Fibroblast of lung (primary cell): ENCODE data around the gene GZMH. TPM values are rescaled to one million over a fixed set of nuclear protein-coding genes. Genes with fewer than 3 reads are reported as not detected.

Experiments used
- DNase-seq, 2 donors: peaks; one replicate each; pipeline versions ENCODE4 v3.0.0 to v3.0.0-alpha.2; 2010; ENCODE audit warnings: low read depth in 2 of 2
- H2AFZ ChIP-seq: 2 replicates; pipeline ENCODE4 v1.5.1; 2012; ENCODE audit warnings: low read length, control low read depth, inconsistent platforms
- H3K27ac ChIP-seq: 2 replicates; pipeline ENCODE4 v1.5.1; 2011; ENCODE audit warnings: low read length, control low read depth; ENCODE audit not compliant: insufficient read depth
- H3K27me3 ChIP-seq: 2 replicates; pipeline ENCODE4 v1.5.1; 2011; ENCODE audit warnings: mild to moderate bottlenecking, low read length; ENCODE audit not compliant: control insufficient read depth, insufficient read depth
- H3K36me3 ChIP-seq: 2 replicates; pipeline ENCODE4 v1.5.1; 2011; ENCODE audit warnings: low read length; ENCODE audit not compliant: control insufficient read depth, insufficient read depth
- H3K4me1 ChIP-seq: 2 replicates; pipeline ENCODE4 v1.5.1; 2011; ENCODE audit warnings: low read length; ENCODE audit not compliant: control insufficient read depth, insufficient read depth; ENCODE audit errors: extremely low read depth
- H3K4me2 ChIP-seq: 2 replicates; pipeline ENCODE4 v1.5.1; 2011; ENCODE audit warnings: low read length, control low read depth; ENCODE audit not compliant: insufficient read depth; ENCODE audit errors: extremely low read depth
- H3K4me3 ChIP-seq, 4 experiments: fragments of 200-600 bp in 1 of 4; sonication (generic) in 1 of 4; replicated peaks in 1 of 4; 2 replicates each; pipeline ENCODE4 v1.5.1; 2011 to 2016; ENCODE audit warnings: low read length in 4 of 4, low read depth in 3 of 4, mild to moderate bottlenecking in 3 of 4, control low read depth in 2 of 4, inconsistent platforms in 1 of 4, mixed read lengths in 1 of 4; ENCODE audit not compliant: insufficient read depth in 1 of 4; ENCODE audit errors: control extremely low read depth in 1 of 4
- H3K79me2 ChIP-seq: 2 replicates; pipeline ENCODE4 v1.5.1; 2012; ENCODE audit warnings: mild to moderate bottlenecking, low read length, inconsistent platforms; ENCODE audit not compliant: control insufficient read depth, insufficient read depth
- H3K9ac ChIP-seq: 2 replicates; pipeline ENCODE4 v1.5.1; 2011; ENCODE audit warnings: mild to moderate bottlenecking, low read length, control low read depth; ENCODE audit not compliant: insufficient read depth
- H3K9me3 ChIP-seq: 2 replicates; pipeline ENCODE4 v1.5.1; 2012; ENCODE audit warnings: low read depth, low read length; ENCODE audit not compliant: control insufficient read depth, insufficient read depth
- H4K20me1 ChIP-seq: 2 replicates; pipeline ENCODE4 v1.5.1; 2011; ENCODE audit warnings: low read length; ENCODE audit not compliant: control insufficient read depth, insufficient read depth; ENCODE audit errors: extremely low read depth
- CTCF ChIP-seq, 2 donors: IDR thresholded peaks in 1 of 2; conservative IDR thresholded peaks in 1 of 2; 1 replicate in 1 of 2; 2 replicates in 1 of 2; pipeline ENCODE4 v1.5.1; 2011 to 2012; ENCODE audit warnings: low read length in 2 of 2, control low read depth in 1 of 2, inconsistent platforms in 1 of 2, low read depth in 1 of 2, mild to moderate bottlenecking in 1 of 2
- EZH2 ChIP-seq: IDR thresholded peaks from 2 replicates; pipeline ENCODE4 v1.5.1; 2012; ENCODE audit warnings: low read length, control low read depth, mild to moderate bottlenecking; ENCODE audit errors: missing control alignments
- polyA plus RNA-seq, 2 donors: library from polyadenylated mRNA; depleted of rRNA in 1 of 2; stranded (reverse) in 1 of 2; unstranded in 1 of 2; fragments of >200 nt; gene quantifications; 2 replicates each; pipeline ENCODE4 v1.2.1, GENCODE V29; 2011 to 2012; ENCODE audit warnings: missing spikeins in 1 of 2
- total RNA-seq: library from RNA; depleted of rRNA; stranded (reverse); fragments of >200 nt; gene quantifications from 2 replicates; pipeline ENCODE4 v1.2.1, GENCODE V29; 2014

Gene GZMH
- total and polyA plus RNA-seq, 2 donors (not counting 1 experiment from before 2014, with no cell fraction given): not detected

- Histone ChIP-seq H3K4me1 (no peaks in the 10 kb centered on the region), H4K20me1 (no peaks in the 10 kb centered on the region), H3K4me2 (no peak overlapping the region), H3K27ac (no peak overlapping the region), H3K79me2 (no peaks in the 10 kb centered on the region), H3K9me3 (no peaks in the 10 kb centered on the region), H3K36me3 (no peaks in the 10 kb centered on the region), H3K4me3 (no peak overlapping the region), H3K9ac (no peak overlapping the region), H3K27me3 (no peaks in the 10 kb centered on the region), H2AFZ (no peak overlapping the region)
- TF ChIP-seq CTCF (conservative IDR thresholded peaks at IDR 0.05 in 1 of 2, IDR thresholded peaks at IDR 0.05 in 1 of 2; ENCODE audit: low read depth in 1 of 2, low read length in 2 of 2): no peak
- no peak for TF ChIP-seq EZH2
- DNase-seq: no peak
These were observed 43.7 kb downstream of the GZMH start for GRCh38 chr14:24565766-24566165.

GRCh38 chr14:24563505-24563904 is 46.0 kb downstream of the GZMH start:
- Histone ChIP-seq H4K20me1 (no peaks in the 10 kb centered on the region), H3K79me2 (no peaks in the 10 kb centered on the region), H3K4me2 (no peak overlapping the region), H3K27ac (no peak overlapping the region), H3K4me3 (no peak overlapping the region), H3K36me3 (no peaks in the 10 kb centered on the region), H2AFZ (no peak overlapping the region), H3K9ac (no peak overlapping the region), H3K27me3 (no peaks in the 10 kb centered on the region), H3K4me1 (no peaks in the 10 kb centered on the region), H3K9me3 (no peaks in the 10 kb centered on the region)
- DNase-seq: no peak
- no peak for TF ChIP-seq EZH2
- TF ChIP-seq CTCF (conservative IDR thresholded peaks at IDR 0.05 in 1 of 2, IDR thresholded peaks at IDR 0.05 in 1 of 2; ENCODE audit: low read depth in 1 of 2, low read length in 2 of 2): no peak

- Histone ChIP-seq H2AFZ (no peak overlapping the region), H3K4me2 (no peak overlapping the region), H3K4me1 (no peaks in the 10 kb centered on the region), H3K36me3 (no peaks in the 10 kb centered on the region), H4K20me1 (no peaks in the 10 kb centered on the region), H3K27ac (no peak overlapping the region), H3K27me3 (no peaks in the 10 kb centered on the region), H3K4me3 (no peak overlapping the region), H3K9ac (no peak overlapping the region), H3K9me3 (no peaks in the 10 kb centered on the region), H3K79me2 (no peaks in the 10 kb centered on the region)
- peak in 1 of 2 donors; percentile 25 for DNase-seq
- TF ChIP-seq CTCF (conservative IDR thresholded peaks at IDR 0.05 in 1 of 2, IDR thresholded peaks at IDR 0.05 in 1 of 2; ENCODE audit: low read depth in 1 of 2, low read length in 2 of 2): no peak
- TF ChIP-seq EZH2: no peak
These were observed 52.7 kb downstream of the GZMH start for GRCh38 chr14:24556756-24557155.

Other genes with a start within 250 kb of the GZMH start
- gene NFATC4, start 241.5 kb downstream of the GZMH start, total RNA-seq: 33.1 and 59.9 TPM in 2 replicates
- gene NFATC4, start 241.5 kb downstream of the GZMH start, polyA plus RNA-seq: 23.8 and 27.1 TPM in 2 replicates
- 8.2 and 16.2 TPM in 2 replicates for gene NYNRIN, start 210.7 kb downstream of the GZMH start, total RNA-seq
- gene NYNRIN, start 210.7 kb downstream of the GZMH start, polyA plus RNA-seq: 7.2 and 7.7 TPM in 2 replicates
- gene CBLN3, start 180.0 kb downstream of the GZMH start, total RNA-seq: 2.6 and 5.3 TPM in 2 replicates
- 2.6 and 2.7 TPM in 2 replicates for gene CBLN3, start 180.0 kb downstream of the GZMH start, polyA plus RNA-seq
- 55.2 and 61.1 TPM in 2 replicates for gene KHNYN, start 179.7 kb downstream of the GZMH start, total RNA-seq
- gene KHNYN, start 179.7 kb downstream of the GZMH start, polyA plus RNA-seq: 12.2 and 14.6 TPM in 2 replicates
- gene SDR39U1, start 166.9 kb downstream of the GZMH start, total RNA-seq: 8.7 and 9.9 TPM in 2 replicates
- gene SDR39U1, start 166.9 kb downstream of the GZMH start, polyA plus RNA-seq: 24.7 and 31.9 TPM in 2 replicates
- not detected in 2 replicates for gene CMA1, start 101.4 kb downstream of the GZMH start, total RNA-seq
- not detected in 2 replicates for gene CMA1, start 101.4 kb downstream of the GZMH start, polyA plus RNA-seq
- not detected in 2 replicates for gene CTSG, start 33.4 kb downstream of the GZMH start, total RNA-seq
- not detected in 2 replicates for gene CTSG, start 33.4 kb downstream of the GZMH start, polyA plus RNA-seq
- not detected in 2 replicates for gene GZMB, start 24.5 kb upstream of the GZMH start, total RNA-seq
- gene GZMB, start 24.5 kb upstream of the GZMH start, polyA plus RNA-seq: not detected in 2 replicates